T-helper 17 cell (primary cell): ENCODE measurements around the gene UPK3B. TPM values are rescaled to one million over a fixed set of nuclear protein-coding genes. Genes with fewer than 3 reads are reported as not detected.
"Not testable (repeated sequence)": the region's sequence is repeated elsewhere in the genome, so short reads cannot be mapped to it uniquely, and the experiment has no call there.

Experiments used
- ATAC-seq: fragments of 150-1000 bp; cut with Tn5 transposase; 2 replicates; pipeline ENCODE4 v1.10.0; 2021; ENCODE audit warnings: mild to moderate bottlenecking, moderate library complexity
- DNase-seq, 3 donors: peaks; one replicate each; pipeline versions ENCODE4 v3.0.0 to v3.0.0-alpha.2; 2020 to 2021
- H3K9me3 ChIP-seq: one replicate; pipeline ENCODE4 v1.7.0; 2013; ENCODE audit warnings: low read length, mild to moderate bottlenecking; ENCODE audit not compliant: control insufficient read depth, poor library complexity, severe bottlenecking
- H3K27ac Mint-ChIP-seq: one replicate; pipeline ENCODE4 v1.8.0; 2022; ENCODE audit warnings: mild to moderate bottlenecking, moderate library complexity, mixed read lengths
- H3K27me3 Mint-ChIP-seq: one replicate; pipeline ENCODE4 v1.8.0; 2022; ENCODE audit warnings: mixed read lengths
- H3K36me3 Mint-ChIP-seq: one replicate; pipeline ENCODE4 v1.8.0; 2022; ENCODE audit warnings: low read depth, mixed read lengths
- H3K4me1 Mint-ChIP-seq: one replicate; pipeline ENCODE4 v1.8.0; 2022; ENCODE audit warnings: mild to moderate bottlenecking, mixed read lengths
- H3K4me3 Mint-ChIP-seq: one replicate; pipeline ENCODE4 v1.8.0; 2022; ENCODE audit warnings: mild to moderate bottlenecking, moderate library complexity, mixed read lengths
- total RNA-seq, 4 donors: library from RNA in 2 of 4; stranded (reverse) in 2 of 4; gene quantifications; one replicate each; pipeline ENCODE4 v1.2.3 and lab custom pipeline; 2022 to 2026

UPK3B gene
- total RNA-seq, 2 donors from 2014 or later: 1.8 to 4.4 TPM

GRCh38 chr7:76513817-76514799 is 3.8 kb downstream of the UPK3B start:
- DNase-seq (no peak), ATAC-seq (no peak)
- Mint-ChIP-seq H3K4me1 (peaks cover 2% of the 10 kb centered on the region), H3K27me3 (no peaks in the 10 kb centered on the region), H3K27ac (no peak overlapping the region), H3K36me3 (no peaks in the 10 kb centered on the region), H3K4me3 (no peak overlapping the region)
- no peaks in the 10 kb centered on the region for H3K9me3 ChIP-seq

- Mint-ChIP-seq H3K36me3 (no peaks in the 10 kb centered on the region), H3K27me3 (no peaks in the 10 kb centered on the region), H3K4me3 (no peak overlapping the region), H3K27ac (no peak overlapping the region), H3K4me1 (peaks cover 2% of the 10 kb centered on the region)
- H3K9me3 ChIP-seq: no peaks in the 10 kb centered on the region
- DNase-seq: no peak
- ATAC-seq: no peak
These were observed 4.8 kb downstream of the UPK3B start for GRCh38 chr7:76514926-76515771.

GRCh38 chr7:76515999-76516443 is 5.7 kb downstream of the UPK3B start:
- no peaks in the 10 kb centered on the region for H3K9me3 ChIP-seq
- no peak overlapping the region for H3K4me3 Mint-ChIP-seq
- no peaks in the 10 kb centered on the region for H3K27me3 Mint-ChIP-seq
- H3K4me1 Mint-ChIP-seq: peaks cover 2% of the 10 kb centered on the region
- H3K27ac Mint-ChIP-seq: no peak overlapping the region
- ATAC-seq (peak; percentile 64), DNase-seq (peak; percentile 21 to 39 (median 38))
- no peaks in the 10 kb centered on the region for H3K36me3 Mint-ChIP-seq

GRCh38 chr7:76516932-76517331 is 6.6 kb downstream of the UPK3B start:
- H3K4me1 Mint-ChIP-seq: not testable (repeated sequence)

GRCh38 chr7:76526183-76526582 is 15.8 kb downstream of the UPK3B start:
- H3K36me3 Mint-ChIP-seq, H3K4me3 Mint-ChIP-seq, H3K4me1 Mint-ChIP-seq, H3K27ac Mint-ChIP-seq, DNase-seq, ATAC-seq, H3K27me3 Mint-ChIP-seq, H3K9me3 ChIP-seq: not testable (repeated sequence)

More at GRCh38 chr7:76516932-76517331, 6.6 kb downstream of the UPK3B start:
- not testable (repeated sequence) for H3K9me3 ChIP-seq, ATAC-seq, H3K4me3 Mint-ChIP-seq, H3K27me3 Mint-ChIP-seq, H3K27ac Mint-ChIP-seq, H3K36me3 Mint-ChIP-seq, DNase-seq

- not testable (repeated sequence) for DNase-seq, H3K27ac Mint-ChIP-seq, ATAC-seq, H3K4me1 Mint-ChIP-seq, H3K36me3 Mint-ChIP-seq, H3K4me3 Mint-ChIP-seq, H3K9me3 ChIP-seq, H3K27me3 Mint-ChIP-seq
These were observed 21.3 kb downstream of the UPK3B start for GRCh38 chr7:76531643-76532042.

- not testable (repeated sequence) for H3K27ac Mint-ChIP-seq, H3K4me3 Mint-ChIP-seq, H3K9me3 ChIP-seq, H3K4me1 Mint-ChIP-seq, H3K36me3 Mint-ChIP-seq, DNase-seq, H3K27me3 Mint-ChIP-seq, ATAC-seq
These were observed 32.8 kb downstream of the UPK3B start, which contains the start of gene SPDYE16 for GRCh38 chr7:76543197-76543596. SPDYE16 (minus strand) TSS chr7:76543297; CDS start chr7:76541459, 1,838 bp downstream.

- H3K27ac Mint-ChIP-seq: peak overlapping the region; percentile 92
- DNase-seq (peak; percentile 53 to 64 (median 54)), ATAC-seq (peak; percentile 97)
- not testable (repeated sequence) for H3K9me3 ChIP-seq, H3K4me1 Mint-ChIP-seq, H3K36me3 Mint-ChIP-seq, H3K27me3 Mint-ChIP-seq
- H3K4me3 Mint-ChIP-seq: peak overlapping the region; percentile 94
These were observed 38.9 kb downstream of the UPK3B start for GRCh38 chr7:76549025-76549854.

GRCh38 chr7:76549855-76550248 is 39.5 kb downstream of the UPK3B start:
- H3K27me3 Mint-ChIP-seq, H3K36me3 Mint-ChIP-seq, H3K4me1 Mint-ChIP-seq, DNase-seq, ATAC-seq, H3K9me3 ChIP-seq: not testable (repeated sequence)
- H3K4me3 Mint-ChIP-seq: peak overlapping the region; percentile 94
- H3K27ac Mint-ChIP-seq: peak overlapping the region; percentile 80

GRCh38 chr7:76551992-76552391 is 41.6 kb downstream of the UPK3B start:
- not testable (repeated sequence) for H3K27me3 Mint-ChIP-seq

GRCh38 chr7:76559685-76560084 is 49.3 kb downstream of the UPK3B start:
- Mint-ChIP-seq H3K27ac (peak overlapping the region; percentile 80), H3K4me1 (peaks cover 31% of the 10 kb centered on the region)
- H3K9me3 ChIP-seq, DNase-seq, H3K36me3 Mint-ChIP-seq, H3K4me3 Mint-ChIP-seq, H3K27me3 Mint-ChIP-seq, ATAC-seq: not testable (repeated sequence)

More at GRCh38 chr7:76551992-76552391, 41.6 kb downstream of the UPK3B start:
- H3K27ac Mint-ChIP-seq, DNase-seq, H3K9me3 ChIP-seq, H3K4me3 Mint-ChIP-seq, ATAC-seq, H3K36me3 Mint-ChIP-seq: not testable (repeated sequence)
- H3K4me1 Mint-ChIP-seq: peaks cover 13% of the 10 kb centered on the region

- H3K4me1 Mint-ChIP-seq: peaks cover 28% of the 10 kb centered on the region
- not testable (repeated sequence) for ATAC-seq
These were observed 49.8 kb downstream of the UPK3B start for GRCh38 chr7:76560157-76560556.

More at GRCh38 chr7:76560157-76560556, 49.8 kb downstream of the UPK3B start:
- not testable (repeated sequence) for H3K27me3 Mint-ChIP-seq, H3K4me3 Mint-ChIP-seq, DNase-seq, H3K36me3 Mint-ChIP-seq, H3K27ac Mint-ChIP-seq, H3K9me3 ChIP-seq
